Measurements from ENCODE around the gene ENDOV. TPM values are rescaled to one million over a fixed set of nuclear protein-coding genes. Genes with fewer than 3 reads are reported as not detected.

ENDOV gene
- total RNA-seq, 2 experiments from 2014 or later: 10.1 to 12.0 TPM

DNA sequence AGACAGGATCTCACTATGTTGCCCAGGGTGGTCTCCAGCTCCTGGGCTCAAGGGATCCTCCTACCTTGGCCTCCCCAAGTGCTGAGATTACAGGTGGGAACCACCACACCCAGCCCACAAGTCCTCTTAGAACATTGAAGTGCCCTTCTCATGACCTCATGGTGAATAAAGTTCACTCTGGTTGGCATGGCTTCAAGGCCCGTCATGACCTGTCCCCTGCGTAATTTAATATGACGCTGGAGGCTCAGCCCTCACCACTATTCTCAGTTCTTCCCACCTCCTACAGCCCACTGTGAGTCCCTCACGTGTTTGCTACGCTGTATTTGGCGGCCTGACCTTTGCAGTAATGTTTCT lies 1.9 kb downstream of the ENDOV start:
- Mint-ChIP-seq H3K9me3 (no peaks in the 10 kb centered on the region), H3K4me3 (peak overlapping the region; percentile 93), H3K27ac (peak overlapping the region; percentile 73), H3K27me3 (peaks cover 21% of the 10 kb centered on the region), H3K36me3 (ENCODE audit: low read depth) (peaks cover 20% of the 10 kb centered on the region), H3K4me1 (ENCODE audit: low read depth) (peaks cover 34% of the 10 kb centered on the region)
- TF ChIP-seq, protein P1, sequence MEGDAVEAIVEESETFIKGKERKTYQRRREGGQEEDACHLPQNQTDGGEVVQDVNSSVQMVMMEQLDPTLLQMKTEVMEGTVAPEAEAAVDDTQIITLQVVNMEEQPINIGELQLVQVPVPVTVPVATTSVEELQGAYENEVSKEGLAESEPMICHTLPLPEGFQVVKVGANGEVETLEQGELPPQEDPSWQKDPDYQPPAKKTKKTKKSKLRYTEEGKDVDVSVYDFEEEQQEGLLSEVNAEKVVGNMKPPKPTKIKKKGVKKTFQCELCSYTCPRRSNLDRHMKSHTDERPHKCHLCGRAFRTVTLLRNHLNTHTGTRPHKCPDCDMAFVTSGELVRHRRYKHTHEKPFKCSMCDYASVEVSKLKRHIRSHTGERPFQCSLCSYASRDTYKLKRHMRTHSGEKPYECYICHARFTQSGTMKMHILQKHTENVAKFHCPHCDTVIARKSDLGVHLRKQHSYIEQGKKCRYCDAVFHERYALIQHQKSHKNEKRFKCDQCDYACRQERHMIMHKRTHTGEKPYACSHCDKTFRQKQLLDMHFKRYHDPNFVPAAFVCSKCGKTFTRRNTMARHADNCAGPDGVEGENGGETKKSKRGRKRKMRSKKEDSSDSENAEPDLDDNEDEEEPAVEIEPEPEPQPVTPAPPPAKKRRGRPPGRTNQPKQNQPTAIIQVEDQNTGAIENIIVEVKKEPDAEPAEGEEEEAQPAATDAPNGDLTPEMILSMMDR (IDR thresholded peaks at IDR 0.05): no peak
- no peaks in the 10 kb centered on the region for H3K9me3 ChIP-seq (ENCODE audit: control insufficient read depth in 1 of 2, insufficient read depth in 1 of 2, low read length in 2 of 2)
- H3K4me3 ChIP-seq (ENCODE audit: low read length): no peak overlapping the region
- H3K27me3 ChIP-seq (ENCODE audit: control insufficient read depth in 1 of 2, insufficient read depth in 2 of 2, low read length in 2 of 2): peaks cover 0 to 10% of the 10 kb centered on the region in 2 experiments
- CTCF ChIA-PET: interaction anchor here (2.0 kb wide), 1 partner anchor 10 kb away, joined by 5 read pairs; no protein-coding TSS in a partner anchor
- intact Hi-C loops (cut with DNase I, micrococcal nuclease): no loop called here
- peaks cover 31% of the 10 kb centered on the region for H3K4me1 ChIP-seq (ENCODE audit: insufficient read depth, low read length)
- peaks cover 11% of the 10 kb centered on the region for H3K36me3 ChIP-seq (ENCODE audit: insufficient read depth, low read length)
- no peak overlapping the region for H3K27ac ChIP-seq (ENCODE audit: low read depth in 1 of 2, low read length in 2 of 2)
- DNase-seq: no peak
- POLR2A ChIA-PET: interaction anchor here (0.6 kb wide), 1 partner anchor 216 kb away, joined by 3 read pairs; no protein-coding TSS in a partner anchor
- ATAC-seq (ENCODE audit: poor library complexity): no peak

DNA sequence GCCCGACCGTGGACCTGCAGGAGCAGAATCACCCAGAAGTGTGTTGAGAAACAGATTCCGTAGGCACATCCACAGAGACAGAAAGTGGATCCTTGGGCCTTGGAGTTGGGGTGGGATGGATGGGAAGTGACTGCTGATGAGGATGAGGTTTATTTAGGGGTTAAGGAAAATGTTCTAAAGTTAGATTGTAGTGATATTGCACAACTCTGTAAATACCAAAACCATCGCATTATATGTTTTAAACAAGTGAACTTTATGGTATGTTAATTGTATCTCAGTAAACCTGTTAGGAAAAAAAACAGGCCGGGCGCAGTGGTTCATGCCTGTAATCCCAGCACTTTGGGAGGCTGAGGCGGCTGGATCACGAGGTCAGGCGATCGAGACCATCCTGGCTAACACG lies 3.6 kb downstream of the ENDOV start:
- peak overlapping the region; percentile 58 for H3K27ac Mint-ChIP-seq
- no peak for ATAC-seq (ENCODE audit: poor library complexity)
- Histone ChIP-seq H3K27me3 (ENCODE audit: control insufficient read depth in 1 of 2, insufficient read depth in 2 of 2, low read length in 2 of 2) (peaks cover 0 to 9% of the 10 kb centered on the region in 2 experiments), H3K36me3 (ENCODE audit: insufficient read depth, low read length) (peaks cover 11% of the 10 kb centered on the region), H3K4me3 (ENCODE audit: low read length) (no peak overlapping the region), H3K9me3 (ENCODE audit: control insufficient read depth in 1 of 2, insufficient read depth in 1 of 2, low read length in 2 of 2) (no peaks in the 10 kb centered on the region), H3K27ac (ENCODE audit: low read depth in 1 of 2, low read length in 2 of 2) (no peak overlapping the region), H3K4me1 (ENCODE audit: insufficient read depth, low read length) (peaks cover 31% of the 10 kb centered on the region)
- peaks cover 5% of the 10 kb centered on the region for H3K27me3 Mint-ChIP-seq
- H3K36me3 Mint-ChIP-seq (ENCODE audit: low read depth): peaks cover 20% of the 10 kb centered on the region
- H3K4me3 Mint-ChIP-seq: no peak overlapping the region
- POLR2A ChIA-PET: no interaction called here
- DNase-seq: no peak
- TF ChIP-seq, protein P1 (IDR thresholded peaks at IDR 0.05): no peak
- peaks cover 34% of the 10 kb centered on the region for H3K4me1 Mint-ChIP-seq (ENCODE audit: low read depth)
- H3K9me3 Mint-ChIP-seq: no peaks in the 10 kb centered on the region
- CTCF ChIA-PET: no interaction called here
- intact Hi-C loops (cut with DNase I, micrococcal nuclease): no loop called here

DNA sequence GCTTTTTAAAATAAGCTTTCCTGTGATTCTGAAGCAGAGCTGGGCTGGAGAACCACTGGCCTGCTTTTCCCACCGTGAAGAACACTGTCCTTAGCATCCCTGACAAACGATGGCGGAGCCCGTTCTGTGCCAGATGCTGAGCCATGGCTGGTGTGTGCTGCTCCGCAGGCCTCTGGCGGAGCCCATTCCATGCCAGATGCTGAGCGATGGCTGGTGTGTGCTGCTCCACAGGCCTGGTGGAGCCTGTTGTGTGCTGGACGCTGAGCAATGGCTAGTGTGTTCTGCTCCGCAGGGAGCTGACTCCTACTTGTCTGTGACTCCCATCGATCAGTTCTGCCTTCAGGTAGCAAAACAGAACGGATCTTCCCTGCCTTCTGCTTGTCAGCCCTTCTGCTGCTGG lies 4.3 kb downstream of the ENDOV start:
- Mint-ChIP-seq H3K36me3 (ENCODE audit: low read depth) (peaks cover 20% of the 10 kb centered on the region), H3K9me3 (no peaks in the 10 kb centered on the region)
- intact Hi-C loops (cut with DNase I, micrococcal nuclease): no loop called here

More for the DNA sequence above, 4.3 kb downstream of the ENDOV start:
- Histone ChIP-seq H3K9me3 (ENCODE audit: control insufficient read depth in 1 of 2, insufficient read depth in 1 of 2, low read length in 2 of 2) (no peaks in the 10 kb centered on the region), H3K4me1 (ENCODE audit: insufficient read depth, low read length) (peaks cover 29% of the 10 kb centered on the region), H3K27ac (ENCODE audit: low read depth in 1 of 2, low read length in 2 of 2) (no peak overlapping the region), H3K36me3 (ENCODE audit: insufficient read depth, low read length) (peaks cover 11% of the 10 kb centered on the region), H3K27me3 (ENCODE audit: control insufficient read depth in 1 of 2, insufficient read depth in 2 of 2, low read length in 2 of 2) (peaks cover 0 to 4% of the 10 kb centered on the region in 2 experiments), H3K4me3 (ENCODE audit: low read length) (no peak overlapping the region)
- Mint-ChIP-seq H3K27ac (no peak overlapping the region), H3K27me3 (peaks cover 2% of the 10 kb centered on the region), H3K4me3 (peak overlapping the region; percentile 30), H3K4me1 (ENCODE audit: low read depth) (peaks cover 31% of the 10 kb centered on the region)
- TF ChIP-seq, protein P1 (IDR thresholded peaks at IDR 0.05): no peak
- POLR2A ChIA-PET: no interaction called here
- ATAC-seq (ENCODE audit: poor library complexity) (no peak), DNase-seq (no peak)
- CTCF ChIA-PET: no interaction called here

Measured in CD4-positive, alpha-beta T cell (primary cell).